Hepatocyte (in vitro differentiated cells): ENCODE results near the gene NDUFAF7. TPM values are rescaled to one million over a fixed set of nuclear protein-coding genes. Genes with fewer than 3 reads are reported as not detected.

ENCODE experiments used
- DNase-seq: peaks from one replicate; pipeline ENCODE4 v3.0.0-alpha.2; 2016; ENCODE audit warnings: low spot score
- H2AFZ ChIP-seq: fragments of 200-600 bp; sonication (generic); 2 replicates; pipeline ENCODE4 v1.6.0; 2016; ENCODE audit warnings: antibody characterized with exemption, mild to moderate bottlenecking
- H3K27ac ChIP-seq: fragments of 200-600 bp; sonication (generic); 2 replicates; pipeline ENCODE4 v1.5.1; 2016; ENCODE audit warnings: mild to moderate bottlenecking
- H3K27me3 ChIP-seq: fragments of 200-600 bp; sonication (generic); 2 replicates; pipeline ENCODE4 v1.6.1; 2016
- H3K36me3 ChIP-seq: fragments of 200-600 bp; sonication (generic); replicated peaks from 2 replicates; pipeline ENCODE4 v1.5.1; 2016; ENCODE audit warnings: low read depth; ENCODE audit not compliant: insufficient read depth
- H3K4me1 ChIP-seq: fragments of 200-600 bp; sonication (generic); 2 replicates; pipeline ENCODE4 v1.5.1; 2016; ENCODE audit warnings: mild to moderate bottlenecking, moderate library complexity; ENCODE audit not compliant: insufficient read depth
- H3K4me2 ChIP-seq: fragments of 200-600 bp; sonication (generic); 2 replicates; pipeline ENCODE4 v1.6.0; 2016
- H3K4me3 ChIP-seq: fragments of 200-600 bp; sonication (generic); 2 replicates; pipeline ENCODE4 v1.5.1; 2016; ENCODE audit warnings: mild to moderate bottlenecking
- H3K79me2 ChIP-seq: fragments of 200-600 bp; sonication (generic); 2 replicates; pipeline ENCODE4 v1.6.0; 2017; ENCODE audit warnings: mild to moderate bottlenecking
- H3K9me2 ChIP-seq: fragments of 200-600 bp; sonication (generic); replicated peaks from 2 replicates; pipeline ENCODE4 v1.6.0; 2017; ENCODE audit warnings: mild to moderate bottlenecking; ENCODE audit not compliant: insufficient read depth
- H3K9me3 ChIP-seq: fragments of 200-600 bp; sonication (generic); 2 replicates; pipeline ENCODE4 v1.5.1; 2016; ENCODE audit warnings: low read depth, mild to moderate bottlenecking
- H4K20me1 ChIP-seq: fragments of 200-600 bp; sonication (generic); 2 replicates; pipeline ENCODE4 v1.6.0; 2016; ENCODE audit warnings: mild to moderate bottlenecking; ENCODE audit not compliant: insufficient read depth, poor library complexity, severe bottlenecking
- CTCF ChIP-seq: fragments of 200-600 bp; sonication (generic); IDR thresholded peaks from 2 replicates; pipeline ENCODE4 v1.5.1; 2016; ENCODE audit warnings: antibody characterized with exemption, mild to moderate bottlenecking; ENCODE audit not compliant: poor library complexity
- EZH2 ChIP-seq: fragments of 200-600 bp; sonication (generic); IDR thresholded peaks from 2 replicates; pipeline ENCODE4 v1.6.1; 2016; ENCODE audit warnings: antibody characterized with exemption, mild to moderate bottlenecking, borderline replicate concordance
- EZH2phosphoT487 ChIP-seq: fragments of 200-600 bp; sonication (generic); IDR thresholded peaks from one replicate; pipeline ENCODE4 v1.6.1; 2018; ENCODE audit warnings: antibody characterized with exemption, mild to moderate bottlenecking, low read depth, moderate library complexity; ENCODE audit not compliant: unreplicated experiment, severe bottlenecking
- WGBS: methylation state at CpG from one replicate; pipeline ENCODE4 v1.1.6; 2016; ENCODE audit warnings: low lambda C conversion rate; ENCODE audit errors: missing lambda C conversion rate; 5-methylcytosine and 5-hydroxymethylcytosine counted together
- polyA plus RNA-seq: library from polyadenylated mRNA; unstranded; fragments of >200 nt; fragmentation: Nextera tagmentation; extraction: Ambion mirVana; gene quantifications from 2 replicates; pipeline ENCODE4 v1.2.1, GENCODE V29; 2016
- total RNA-seq: library from RNA; depleted of rRNA; stranded (reverse); fragments of >200 nt; gene quantifications from 2 replicates; pipeline ENCODE4 v1.2.3, GENCODE V29; 2014

The NDUFAF7 gene
- total and polyA plus RNA-seq, 2 experiments from 2014 or later: 11.8 to 14.7 TPM

GRCh38 chr2:37226863-37227262 is 4.6 kb upstream of the NDUFAF7 start:
- TF ChIP-seq EZH2phosphoT487 (no peak), CTCF (no peak), EZH2 (no peak)
- no peak for DNase-seq
- H3K27me3 ChIP-seq: no peaks in the 10 kb centered on the region
- H3K4me2 ChIP-seq: no peak overlapping the region
- no peak overlapping the region for H3K4me3 ChIP-seq
- H3K27ac ChIP-seq: no peak overlapping the region
- H4K20me1 ChIP-seq: peaks cover 7% of the 10 kb centered on the region
- no peaks in the 10 kb centered on the region for H3K36me3 ChIP-seq
- no peak overlapping the region for H2AFZ ChIP-seq
- H3K4me1 ChIP-seq: peaks cover 12% of the 10 kb centered on the region
- H3K9me2 ChIP-seq: no peaks in the 10 kb centered on the region
- H3K79me2 ChIP-seq: peaks cover 66% of the 10 kb centered on the region
- H3K9me3 ChIP-seq: no peaks in the 10 kb centered on the region
- 97% methylated on average over 4 of the region's 4 CpGs for WGBS

- no peak overlapping the region for H3K27ac ChIP-seq
These were observed 2.7 kb upstream of the NDUFAF7 start for GRCh38 chr2:37228788-37229187.

GRCh38 chr2:37230581-37230980 is 877 bp upstream of the NDUFAF7 start:
- Histone ChIP-seq H3K4me3 (peak overlapping the region; percentile 94), H3K79me2 (peaks cover 84% of the 10 kb centered on the region), H3K36me3 (no peaks in the 10 kb centered on the region), H3K27ac (peak overlapping the region; percentile 96), H2AFZ (peak overlapping the region; percentile 80), H3K4me2 (peak overlapping the region; percentile 89), H3K4me1 (peaks cover 20% of the 10 kb centered on the region), H3K9me2 (no peaks in the 10 kb centered on the region), H3K27me3 (no peaks in the 10 kb centered on the region), H3K9me3 (no peaks in the 10 kb centered on the region), H4K20me1 (peaks cover 7% of the 10 kb centered on the region)
- DNase-seq: peak; percentile 4
- TF ChIP-seq EZH2 (no peak), EZH2phosphoT487 (no peak), CTCF (no peak)
- 1% methylated on average over 8 of the region's 8 CpGs for WGBS

More at GRCh38 chr2:37228788-37229187, 2.7 kb upstream of the NDUFAF7 start:
- Histone ChIP-seq H3K4me2 (no peak overlapping the region), H3K27me3 (no peaks in the 10 kb centered on the region), H3K79me2 (peaks cover 78% of the 10 kb centered on the region), H3K9me3 (no peaks in the 10 kb centered on the region), H2AFZ (no peak overlapping the region), H4K20me1 (peaks cover 7% of the 10 kb centered on the region), H3K4me1 (peaks cover 20% of the 10 kb centered on the region), H3K4me3 (no peak overlapping the region), H3K36me3 (no peaks in the 10 kb centered on the region), H3K9me2 (no peaks in the 10 kb centered on the region)
- TF ChIP-seq CTCF: no peak
- no peak for TF ChIP-seq EZH2
- TF ChIP-seq EZH2phosphoT487: no peak
- DNase-seq: no peak
- 97% methylated on average over 3 of the region's 3 CpGs for WGBS
